ENCODE measurements around the gene NCR2. TPM values are rescaled to one million over a fixed set of nuclear protein-coding genes. Genes with fewer than 3 reads are reported as not detected.

The NCR2 gene
- total RNA-seq, 1 experiment from 2014 or later: not detected

GRCh38 chr6:41331401-41332150, 3.8 kb upstream of the NCR2 start (continued):
- TF ChIP-seq ATF6 (CRISPR knock-in tag; IDR thresholded peaks at IDR 0.05) (no peak), ZBTB43 (CRISPR knock-in tag; IDR thresholded peaks at IDR 0.05) (no peak)

GRCh38 chr6:41332241-41332640, 3.2 kb upstream of the NCR2 start:
- ChIA-PET CTCF (interaction anchor here (1.0 to 4.1 kb wide), 3 partner anchors 14 to 455 kb away, joined by 3 to 14 read pairs (median 3); partner anchors contain the start of gene TOMM6), POLR2A (no interaction called here)
- no peak for ATAC-seq
- TF ChIP-seq, protein P1, sequence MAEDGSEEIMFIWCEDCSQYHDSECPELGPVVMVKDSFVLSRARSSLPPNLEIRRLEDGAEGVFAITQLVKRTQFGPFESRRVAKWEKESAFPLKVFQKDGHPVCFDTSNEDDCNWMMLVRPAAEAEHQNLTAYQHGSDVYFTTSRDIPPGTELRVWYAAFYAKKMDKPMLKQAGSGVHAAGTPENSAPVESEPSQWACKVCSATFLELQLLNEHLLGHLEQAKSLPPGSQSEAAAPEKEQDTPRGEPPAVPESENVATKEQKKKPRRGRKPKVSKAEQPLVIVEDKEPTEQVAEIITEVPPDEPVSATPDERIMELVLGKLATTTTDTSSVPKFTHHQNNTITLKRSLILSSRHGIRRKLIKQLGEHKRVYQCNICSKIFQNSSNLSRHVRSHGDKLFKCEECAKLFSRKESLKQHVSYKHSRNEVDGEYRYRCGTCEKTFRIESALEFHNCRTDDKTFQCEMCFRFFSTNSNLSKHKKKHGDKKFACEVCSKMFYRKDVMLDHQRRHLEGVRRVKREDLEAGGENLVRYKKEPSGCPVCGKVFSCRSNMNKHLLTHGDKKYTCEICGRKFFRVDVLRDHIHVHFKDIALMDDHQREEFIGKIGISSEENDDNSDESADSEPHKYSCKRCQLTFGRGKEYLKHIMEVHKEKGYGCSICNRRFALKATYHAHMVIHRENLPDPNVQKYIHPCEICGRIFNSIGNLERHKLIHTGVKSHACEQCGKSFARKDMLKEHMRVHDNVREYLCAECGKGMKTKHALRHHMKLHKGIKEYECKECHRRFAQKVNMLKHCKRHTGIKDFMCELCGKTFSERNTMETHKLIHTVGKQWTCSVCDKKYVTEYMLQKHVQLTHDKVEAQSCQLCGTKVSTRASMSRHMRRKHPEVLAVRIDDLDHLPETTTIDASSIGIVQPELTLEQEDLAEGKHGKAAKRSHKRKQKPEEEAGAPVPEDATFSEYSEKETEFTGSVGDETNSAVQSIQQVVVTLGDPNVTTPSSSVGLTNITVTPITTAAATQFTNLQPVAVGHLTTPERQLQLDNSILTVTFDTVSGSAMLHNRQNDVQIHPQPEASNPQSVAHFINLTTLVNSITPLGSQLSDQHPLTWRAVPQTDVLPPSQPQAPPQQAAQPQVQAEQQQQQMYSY (CRISPR knock-in tag; IDR thresholded peaks at IDR 0.05): no peak
- no peak for TF ChIP-seq ZNF317 (CRISPR knock-in tag; IDR thresholded peaks at IDR 0.05; ENCODE audit: borderline replicate concordance, low read depth)
- TF ChIP-seq RORB (CRISPR knock-in tag; IDR thresholded peaks at IDR 0.05): no peak
- no peak for TF ChIP-seq MYBL2 (CRISPR knock-in tag; IDR thresholded peaks at IDR 0.05)
- TF ChIP-seq SP1 (CRISPR knock-in tag; conservative IDR thresholded peaks at IDR 0.05): no peak
- TF ChIP-seq ZNF671 (CRISPR knock-in tag; IDR thresholded peaks at IDR 0.05): no peak
- TF ChIP-seq ZNF138 (CRISPR knock-in tag; conservative IDR thresholded peaks at IDR 0.05): no peak
- TF ChIP-seq ZBTB21 (CRISPR knock-in tag; IDR thresholded peaks at IDR 0.05; ENCODE audit: borderline replicate concordance): no peak
- TF ChIP-seq TCF7 (CRISPR knock-in tag; IDR thresholded peaks at IDR 0.05; ENCODE audit: low read depth): no peak
- Mint-ChIP-seq H3K27ac (no peak overlapping the region), H3K27me3 (ENCODE audit: low read depth) (peaks cover 7% of the 10 kb centered on the region), H3K4me1 (0 out of 2 replicates have a peak, but pooled peaks cover 3% of the 10 kb centered on the region), H3K36me3 (no peaks in the 10 kb centered on the region), H3K4me3 (no peak overlapping the region), H3K9me3 (no peaks in the 10 kb centered on the region)
- DNase-seq (ENCODE audit: low spot score): no peak

DNA sequence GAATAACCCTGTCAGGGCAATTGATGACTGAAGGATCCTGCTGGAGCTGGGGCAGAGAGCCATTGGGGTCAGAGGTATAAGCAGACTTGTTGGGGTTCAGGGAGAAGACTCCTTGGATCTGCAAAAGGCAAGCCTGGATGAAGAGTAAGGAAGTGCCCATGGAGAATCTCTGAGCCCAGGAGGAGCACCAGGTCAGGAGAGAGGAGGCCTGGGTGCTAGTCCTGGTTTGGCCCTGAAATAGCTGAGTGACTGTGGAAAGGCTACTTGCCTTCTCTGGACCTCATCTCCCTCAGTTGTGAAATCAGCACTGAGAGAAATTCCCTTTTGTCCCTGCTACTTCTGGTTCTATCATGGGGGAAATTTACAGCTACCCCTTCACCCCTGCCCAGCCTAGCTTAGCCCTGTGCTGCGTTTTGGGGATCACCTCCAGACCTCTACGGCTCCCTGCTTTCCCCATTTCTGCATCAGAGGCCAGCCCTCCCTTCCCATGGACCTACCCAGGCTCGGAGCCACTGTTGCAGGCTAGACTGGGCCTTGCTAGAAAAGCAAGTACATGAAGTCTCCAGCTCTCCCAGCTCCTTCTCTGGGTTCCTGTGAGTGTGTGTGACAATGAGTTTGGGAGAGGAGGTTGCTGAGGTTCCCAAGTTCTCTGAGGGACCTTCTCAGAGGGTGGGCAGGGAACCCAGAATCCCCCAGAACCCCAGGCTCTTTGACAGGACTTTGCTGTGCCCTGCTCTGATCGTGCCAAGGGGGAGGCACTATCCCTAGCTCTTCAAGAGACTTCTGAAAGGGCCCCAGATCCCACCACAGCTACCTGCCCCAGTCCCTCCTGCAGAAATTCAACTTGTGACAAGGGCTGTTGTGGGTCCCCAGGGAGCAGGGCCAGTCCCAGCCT, 2.3 kb upstream of the NCR2 start:
- peaks cover 7% of the 10 kb centered on the region for H3K27me3 Mint-ChIP-seq (ENCODE audit: low read depth)
- H3K27ac Mint-ChIP-seq: no peak overlapping the region
- no peaks in the 10 kb centered on the region for H3K9me3 Mint-ChIP-seq
- DNase-seq (ENCODE audit: low spot score) (no peak), ATAC-seq (no peak)
- H3K4me3 Mint-ChIP-seq: no peak overlapping the region
- no peak for TF ChIP-seq ZBTB21 (CRISPR knock-in tag; IDR thresholded peaks at IDR 0.05; ENCODE audit: borderline replicate concordance)
- TF ChIP-seq NR2C2 (CRISPR knock-in tag; IDR thresholded peaks at IDR 0.05): no peak
- no peak for TF ChIP-seq ZNF263 (CRISPR knock-in tag; IDR thresholded peaks at IDR 0.05; ENCODE audit: low read depth)
- no peaks in the 10 kb centered on the region for H3K36me3 Mint-ChIP-seq
- ChIA-PET CTCF (interaction anchor here (0.6 to 4.1 kb wide), 8 partner anchors 13 to 269 kb away, joined by 3 to 14 read pairs (median 4); partner anchors contain the start of gene TREML4), POLR2A (no interaction called here)
- H3K4me1 Mint-ChIP-seq: 0 out of 2 replicates have a peak, but pooled peaks cover 3% of the 10 kb centered on the region

Measured in WTC11 (cell line).